ENCODE measurements around the gene HAO2. TPM values are rescaled to one million over a fixed set of nuclear protein-coding genes. Genes with fewer than 3 reads are reported as not detected.

The HAO2 gene
- total RNA-seq, 1 donor from 2014 or later, result not detected

- H3K27ac Mint-ChIP-seq (ENCODE audit: unreplicated experiment), result no peak overlapping the region
These were observed 61.1 kb downstream of the HAO2 start for GRCh38 chr1:119429687-119430086.

GRCh38 chr1:119430486-119430885 is 61.9 kb downstream of the HAO2 start:
- Mint-ChIP-seq H3K36me3 (ENCODE audit: low read depth) (no peaks in the 10 kb centered on the region), H3K27ac (ENCODE audit: unreplicated experiment) (no peak overlapping the region), H3K4me1 (ENCODE audit: low read depth) (no peaks in the 10 kb centered on the region), H3K4me3 (ENCODE audit: unreplicated experiment) (no peak overlapping the region), H3K9me3 (ENCODE audit: low read depth) (no peaks in the 10 kb centered on the region), H3K27me3 (ENCODE audit: low read depth) (peaks cover 29% of the 10 kb centered on the region)
- no peak for DNase-seq (ENCODE audit: low spot score)
- TF ChIP-seq CTCF (IDR thresholded peaks at IDR 0.05), result no peak

More at GRCh38 chr1:119429687-119430086, 61.1 kb downstream of the HAO2 start:
- H3K36me3 Mint-ChIP-seq (ENCODE audit: low read depth), result no peaks in the 10 kb centered on the region
- TF ChIP-seq CTCF (IDR thresholded peaks at IDR 0.05), result no peak
- H3K27me3 Mint-ChIP-seq (ENCODE audit: low read depth), result peaks cover 29% of the 10 kb centered on the region
- no peak overlapping the region for H3K4me3 Mint-ChIP-seq (ENCODE audit: unreplicated experiment)
- DNase-seq (ENCODE audit: low spot score), result no peak
- H3K9me3 Mint-ChIP-seq (ENCODE audit: low read depth), result no peaks in the 10 kb centered on the region
- H3K4me1 Mint-ChIP-seq (ENCODE audit: low read depth), result no peaks in the 10 kb centered on the region

- Mint-ChIP-seq H3K27ac (ENCODE audit: unreplicated experiment) (no peak overlapping the region), H3K4me1 (ENCODE audit: low read depth) (no peaks in the 10 kb centered on the region), H3K36me3 (ENCODE audit: low read depth) (no peaks in the 10 kb centered on the region), H3K4me3 (ENCODE audit: unreplicated experiment) (no peak overlapping the region), H3K9me3 (ENCODE audit: low read depth) (no peaks in the 10 kb centered on the region), H3K27me3 (ENCODE audit: low read depth) (peaks cover 29% of the 10 kb centered on the region)
- no peak for TF ChIP-seq CTCF (IDR thresholded peaks at IDR 0.05)
- no peak for DNase-seq (ENCODE audit: low spot score)
These were observed 63.3 kb downstream of the HAO2 start for GRCh38 chr1:119431836-119432235.

GRCh38 chr1:119435052-119435451 is 66.5 kb downstream of the HAO2 start:
- Mint-ChIP-seq H3K9me3 (ENCODE audit: low read depth) (no peaks in the 10 kb centered on the region), H3K27ac (ENCODE audit: unreplicated experiment) (no peak overlapping the region)

GRCh38 chr1:119438761-119439160 is 70.2 kb downstream of the HAO2 start:
- Mint-ChIP-seq H3K36me3 (ENCODE audit: low read depth) (no peaks in the 10 kb centered on the region), H3K4me3 (ENCODE audit: unreplicated experiment) (no peak overlapping the region), H3K4me1 (ENCODE audit: low read depth) (no peaks in the 10 kb centered on the region), H3K27ac (ENCODE audit: unreplicated experiment) (no peak overlapping the region), H3K27me3 (ENCODE audit: low read depth) (peaks cover 30% of the 10 kb centered on the region), H3K9me3 (ENCODE audit: low read depth) (no peaks in the 10 kb centered on the region)
- no peak for TF ChIP-seq CTCF (IDR thresholded peaks at IDR 0.05)
- no peak for DNase-seq (ENCODE audit: low spot score)

More at GRCh38 chr1:119435052-119435451, 66.5 kb downstream of the HAO2 start:
- H3K4me3 Mint-ChIP-seq (ENCODE audit: unreplicated experiment), result no peak overlapping the region
- no peak for DNase-seq (ENCODE audit: low spot score)
- no peaks in the 10 kb centered on the region for H3K36me3 Mint-ChIP-seq (ENCODE audit: low read depth)
- H3K27me3 Mint-ChIP-seq (ENCODE audit: low read depth), result peaks cover 32% of the 10 kb centered on the region
- TF ChIP-seq CTCF (IDR thresholded peaks at IDR 0.05), result no peak
- H3K4me1 Mint-ChIP-seq (ENCODE audit: low read depth), result no peaks in the 10 kb centered on the region

Data from chondrocyte (in vitro differentiated cells).